ENCODE results near the gene CARMIL3. TPM values are rescaled to one million over a fixed set of nuclear protein-coding genes. Genes with fewer than 3 reads are reported as not detected.
"Not testable (repeated sequence)": the region's sequence is repeated elsewhere in the genome, so short reads cannot be mapped to it uniquely, and the experiment has no call there.

The CARMIL3 gene
- total RNA-seq, 1 donor from 2014 or later = 0.60 TPM

- no peak for TF ChIP-seq CTCF (IDR thresholded peaks at IDR 0.05)
- Mint-ChIP-seq H3K36me3 (ENCODE audit: low read depth) (peaks cover 3% of the 10 kb centered on the region), H3K27me3 (ENCODE audit: low read depth) (peaks cover 5% of the 10 kb centered on the region), H3K27ac (ENCODE audit: unreplicated experiment) (no peak overlapping the region), H3K9me3 (ENCODE audit: low read depth) (peaks cover 30% of the 10 kb centered on the region), H3K4me1 (ENCODE audit: low read depth) (peaks cover 6% of the 10 kb centered on the region), H3K4me3 (ENCODE audit: unreplicated experiment) (no peak overlapping the region)
- no peak for DNase-seq (ENCODE audit: low spot score)
Measured at GRCh38 chr14:24032727-24033418, 18.9 kb upstream of the CARMIL3 start.

DNA sequence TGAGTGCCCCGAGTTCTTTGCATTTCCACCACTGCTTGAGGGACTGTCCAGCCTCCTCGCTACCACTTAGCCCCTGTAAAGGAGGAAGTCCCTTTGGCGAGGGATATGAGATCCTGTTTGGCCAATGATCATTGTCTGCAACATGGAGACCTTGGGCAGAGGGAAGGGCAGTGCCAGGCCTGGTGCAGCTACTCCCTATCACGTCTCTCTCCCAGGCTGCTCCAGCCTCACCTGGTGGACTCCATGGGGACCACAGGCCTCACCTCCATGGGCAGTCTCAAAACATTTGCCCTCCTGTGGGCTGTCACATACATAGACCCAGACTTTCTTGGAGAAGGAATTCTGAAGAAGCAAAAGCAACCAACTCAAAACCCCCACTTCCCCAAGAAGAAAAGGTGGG is 16.0 kb upstream of the CARMIL3 start:
- DNase-seq (ENCODE audit: low spot score); H3K27me3 Mint-ChIP-seq (ENCODE audit: low read depth); H3K36me3 Mint-ChIP-seq (ENCODE audit: low read depth); H3K4me1 Mint-ChIP-seq (ENCODE audit: low read depth): not testable (repeated sequence)
- H3K4me3 Mint-ChIP-seq (ENCODE audit: unreplicated experiment) = peak overlapping the region; percentile 88
- peaks cover 23% of the 10 kb centered on the region for H3K9me3 Mint-ChIP-seq (ENCODE audit: low read depth)
- peak overlapping the region; percentile 27 for H3K27ac Mint-ChIP-seq (ENCODE audit: unreplicated experiment)

- DNase-seq (ENCODE audit: low spot score) = peak; percentile 91
- Mint-ChIP-seq H3K36me3 (ENCODE audit: low read depth) (no peaks in the 10 kb centered on the region), H3K27me3 (ENCODE audit: low read depth) (no peaks in the 10 kb centered on the region), H3K4me1 (ENCODE audit: low read depth) (peaks cover 6% of the 10 kb centered on the region), H3K4me3 (ENCODE audit: unreplicated experiment) (peak overlapping the region; percentile 88), H3K9me3 (ENCODE audit: low read depth) (peaks cover 17% of the 10 kb centered on the region), H3K27ac (ENCODE audit: unreplicated experiment) (peak overlapping the region; percentile 87)
- TF ChIP-seq CTCF (IDR thresholded peaks at IDR 0.05) = peak; percentile 91
Measured at GRCh38 chr14:24036169-24036962, 15.4 kb upstream of the CARMIL3 start.

DNA sequence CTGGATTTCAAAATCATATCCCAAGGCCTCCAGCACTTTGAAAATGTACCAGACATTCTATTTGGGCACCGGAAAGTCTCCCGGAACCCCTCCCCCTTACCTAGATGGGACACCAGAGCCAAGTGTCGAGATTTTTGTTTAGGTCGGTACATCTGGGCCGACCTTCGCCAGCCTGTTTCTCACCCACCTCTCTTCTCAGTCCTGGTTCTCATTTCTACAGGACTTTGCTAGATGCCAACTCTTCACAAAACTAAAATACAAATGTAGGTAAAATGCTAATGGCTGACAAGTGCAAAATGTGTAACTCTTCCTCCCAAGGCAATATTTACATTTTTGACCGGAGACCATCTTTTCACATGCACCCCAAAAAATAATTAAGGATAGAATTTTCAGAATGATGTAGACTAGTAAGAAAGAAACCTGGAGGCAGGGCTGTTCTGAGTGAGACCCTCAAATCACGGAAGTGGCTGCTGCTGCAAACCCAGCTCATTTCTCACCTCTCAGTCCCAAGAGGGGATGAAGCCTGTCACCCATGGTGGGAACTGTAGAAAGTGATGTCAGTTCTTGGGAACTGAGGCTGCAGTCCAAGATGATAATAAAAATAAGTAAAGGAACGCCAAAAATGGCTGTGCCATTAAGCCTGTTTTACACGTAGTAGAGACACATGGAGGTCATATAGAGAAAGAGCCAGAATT is 14.7 kb upstream of the CARMIL3 start:
- TF ChIP-seq CTCF (IDR thresholded peaks at IDR 0.05) = peak; percentile 53
- Mint-ChIP-seq H3K27ac (ENCODE audit: unreplicated experiment) (peak overlapping the region; percentile 87), H3K9me3 (ENCODE audit: low read depth) (peaks cover 11% of the 10 kb centered on the region), H3K4me3 (ENCODE audit: unreplicated experiment) (peak overlapping the region; percentile 88)
- not testable (repeated sequence) for H3K36me3 Mint-ChIP-seq (ENCODE audit: low read depth); H3K27me3 Mint-ChIP-seq (ENCODE audit: low read depth); DNase-seq (ENCODE audit: low spot score); H3K4me1 Mint-ChIP-seq (ENCODE audit: low read depth)

- no peak for TF ChIP-seq CTCF (IDR thresholded peaks at IDR 0.05)
- H3K27ac Mint-ChIP-seq (ENCODE audit: unreplicated experiment) = no peak overlapping the region
- peak; percentile 77 for DNase-seq (ENCODE audit: low spot score)
- peaks cover 6% of the 10 kb centered on the region for H3K27me3 Mint-ChIP-seq (ENCODE audit: low read depth)
- H3K36me3 Mint-ChIP-seq (ENCODE audit: low read depth) = no peaks in the 10 kb centered on the region
- peaks cover 6% of the 10 kb centered on the region for H3K4me1 Mint-ChIP-seq (ENCODE audit: low read depth)
- H3K4me3 Mint-ChIP-seq (ENCODE audit: unreplicated experiment) = no peak overlapping the region
- H3K9me3 Mint-ChIP-seq (ENCODE audit: low read depth) = peaks cover 6% of the 10 kb centered on the region
Measured at GRCh38 chr14:24037658-24038037, 14.2 kb upstream of the CARMIL3 start.

All from chondrocyte (in vitro differentiated cells).